Activated CD4-positive, alpha-beta T cell treated with anti-CD3 and anti-CD28 coated beads, Interleukin-2, amount 50 U/mL, for 48 hours (primary cell): ENCODE measurements around the gene MIPOL1.
"Not testable (repeated sequence)": the region's sequence is repeated elsewhere in the genome, so short reads cannot be mapped to it uniquely, and the experiment has no call there.

ENCODE experiments used
- DNase-seq, 2 experiments: peaks; one replicate each; pipeline ENCODE4 v3.0.0-alpha.2; 2020

MIPOL1 gene

DNA sequence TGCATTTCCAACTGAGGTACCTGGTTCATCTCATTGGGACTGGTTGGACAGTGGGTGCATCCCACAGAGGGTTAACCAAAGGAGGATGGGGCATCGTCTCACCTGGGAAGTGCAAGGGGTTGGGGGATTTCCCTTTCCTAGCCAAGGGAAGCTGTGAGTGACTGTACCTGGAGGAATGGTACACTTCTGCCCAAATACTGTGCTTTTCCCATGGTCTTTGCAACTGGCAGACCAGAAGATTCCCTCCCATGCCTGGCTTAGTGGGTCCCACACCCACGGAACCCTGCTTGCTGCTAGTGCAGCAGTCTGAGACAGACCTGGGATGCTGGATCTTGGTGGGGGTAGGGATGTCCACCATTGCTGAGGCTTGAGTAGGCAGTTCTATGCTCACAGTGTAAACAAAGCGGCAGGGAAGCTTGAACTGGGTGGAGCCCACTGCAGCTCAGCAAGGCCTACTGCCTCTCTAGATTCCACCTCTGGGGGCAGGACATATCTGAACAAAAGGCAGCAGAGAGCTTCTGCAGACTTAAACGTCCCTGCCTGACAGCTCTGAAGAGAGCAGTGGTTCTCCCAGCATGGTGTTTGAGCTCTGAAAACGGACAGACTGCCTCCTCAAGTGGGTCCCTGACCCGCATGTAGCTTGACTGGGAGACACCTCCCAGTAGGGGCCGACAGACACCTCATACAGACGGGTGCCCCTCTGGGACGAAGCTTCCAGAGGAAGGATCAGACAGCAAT is 9.7 kb upstream of the MIPOL1 start:
- not testable (repeated sequence) for DNase-seq

DNA sequence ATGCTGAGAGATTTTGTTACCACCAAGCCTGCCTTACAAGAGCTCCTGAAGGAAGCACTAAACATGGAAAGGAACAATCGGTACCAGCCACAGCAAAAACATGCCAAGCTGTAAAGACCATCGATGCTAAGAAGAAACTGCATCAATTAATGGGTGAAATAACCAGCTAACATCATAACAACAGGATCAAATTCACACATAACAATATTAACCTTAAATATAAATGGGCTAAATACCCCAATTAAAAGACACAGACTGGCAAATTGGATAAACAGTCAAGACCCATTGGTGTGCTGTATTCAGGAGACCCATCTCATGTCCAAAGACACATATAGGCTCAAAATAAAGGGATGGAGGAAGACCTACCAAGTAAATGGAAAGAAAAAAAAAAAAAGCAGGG is 8.0 kb upstream of the MIPOL1 start:
- DNase-seq: not testable (repeated sequence)

DNA sequence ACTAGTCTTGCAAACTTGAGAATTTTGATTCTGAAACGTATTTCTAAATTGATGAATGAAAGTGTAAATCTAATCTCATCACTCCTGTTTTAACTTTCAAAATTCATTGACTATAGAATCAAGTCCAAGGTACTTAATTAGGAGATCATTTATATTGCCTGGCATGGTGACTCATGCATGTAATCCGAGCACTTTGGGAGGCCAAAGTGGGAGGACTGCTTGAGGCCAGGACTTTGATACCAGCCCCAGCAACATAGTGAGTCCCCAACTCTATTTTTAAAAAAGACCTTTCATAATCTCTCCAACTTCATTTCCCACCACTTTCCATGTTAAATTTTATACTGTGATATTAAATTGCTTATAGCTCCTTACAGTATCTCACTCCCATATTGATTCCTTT is 3.0 kb upstream of the MIPOL1 start:
- DNase-seq: no peak

DNA sequence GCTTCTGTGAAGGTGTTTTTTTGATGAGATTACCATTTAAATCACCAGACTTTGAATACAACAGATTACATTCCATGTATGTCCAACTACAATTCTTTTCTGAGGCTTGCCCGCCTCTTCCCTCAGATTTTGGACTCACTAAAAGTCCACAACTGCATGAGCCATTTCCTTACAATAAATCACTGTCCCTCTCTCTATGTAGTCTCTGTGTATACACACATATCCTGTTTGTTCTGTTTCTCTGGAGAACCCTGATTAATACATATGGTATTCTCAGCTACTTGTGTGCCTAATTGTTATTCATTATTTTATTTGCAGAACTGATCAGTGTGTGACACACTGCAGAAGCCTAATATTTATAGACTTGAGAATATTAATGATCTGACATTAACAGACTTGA is 2.4 kb upstream of the MIPOL1 start:
- no peak for DNase-seq

DNA sequence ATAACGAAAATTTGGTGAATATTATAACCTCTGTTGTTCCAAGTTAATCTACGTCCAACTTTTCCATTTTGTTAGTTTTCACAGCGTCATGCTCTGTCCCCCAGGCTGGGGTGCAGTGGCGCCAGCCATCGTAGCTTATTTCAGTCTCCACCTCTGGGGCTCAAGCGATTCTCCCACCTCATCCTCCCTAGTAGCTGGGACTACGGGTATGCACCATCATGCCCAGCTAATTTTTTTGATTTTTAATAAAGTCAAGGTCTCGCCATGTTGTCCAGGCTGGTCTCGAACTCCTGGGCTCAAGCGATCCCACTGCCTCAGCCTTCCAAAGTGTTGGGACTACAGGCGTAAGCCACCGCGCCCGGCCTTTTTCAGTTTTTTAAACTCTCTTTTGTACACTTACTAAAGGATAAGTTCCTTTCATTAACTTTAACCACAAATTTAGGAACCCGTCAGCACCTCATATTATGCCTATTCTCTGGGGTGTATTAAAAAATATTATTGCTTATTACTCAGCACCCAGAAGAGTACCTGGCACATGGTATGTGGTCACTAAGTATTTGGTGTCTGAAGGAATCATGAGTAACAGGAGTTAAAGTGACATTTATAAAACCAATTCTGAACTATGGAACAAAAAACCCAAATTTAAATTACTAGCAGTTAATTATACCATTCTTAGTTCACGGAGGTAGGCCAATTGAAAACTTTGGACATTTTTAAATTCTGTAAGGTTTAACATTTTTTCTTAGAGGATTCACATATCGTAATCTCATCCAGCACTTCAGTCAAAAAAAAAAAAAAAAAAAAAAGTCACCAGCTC is 925 bp upstream of the MIPOL1 start:
- DNase-seq: no peak

DNA sequence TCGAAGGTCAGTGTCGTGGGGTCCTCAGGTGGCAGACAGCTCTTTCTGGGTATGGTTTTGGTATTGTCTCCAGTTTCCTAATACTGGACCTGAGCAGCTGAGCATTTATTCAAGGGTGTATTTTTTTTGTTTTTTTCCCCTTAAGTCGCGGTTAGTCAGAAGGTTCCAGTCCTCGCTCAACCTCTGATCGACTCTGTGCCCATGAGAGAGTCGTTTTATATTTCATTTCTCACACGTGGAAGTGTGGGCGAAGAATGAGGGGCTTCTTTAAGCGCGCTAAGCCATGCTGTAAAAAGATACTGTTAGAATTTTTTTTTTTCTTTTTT is 499 bp downstream of the MIPOL1 start:
- no peak for DNase-seq

DNA sequence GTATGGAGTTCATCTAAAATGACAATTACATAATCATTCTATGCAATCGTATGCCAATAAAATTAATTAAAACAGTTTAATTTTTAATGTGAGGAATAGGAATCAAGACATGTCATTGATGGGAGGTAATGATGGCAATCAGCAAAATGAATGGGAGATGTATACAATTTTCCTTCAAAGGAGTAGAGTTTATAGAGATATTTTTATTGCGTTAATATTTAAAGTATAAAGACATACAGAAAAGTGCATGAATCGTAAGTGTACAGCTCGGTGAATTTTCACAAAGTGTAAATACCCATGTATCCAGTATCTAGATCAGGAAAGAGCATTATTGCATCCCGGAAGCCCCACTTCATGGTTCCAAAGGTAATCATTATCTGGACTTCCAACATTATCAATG is 1.2 kb downstream of the MIPOL1 start:
- DNase-seq: no peak

DNA sequence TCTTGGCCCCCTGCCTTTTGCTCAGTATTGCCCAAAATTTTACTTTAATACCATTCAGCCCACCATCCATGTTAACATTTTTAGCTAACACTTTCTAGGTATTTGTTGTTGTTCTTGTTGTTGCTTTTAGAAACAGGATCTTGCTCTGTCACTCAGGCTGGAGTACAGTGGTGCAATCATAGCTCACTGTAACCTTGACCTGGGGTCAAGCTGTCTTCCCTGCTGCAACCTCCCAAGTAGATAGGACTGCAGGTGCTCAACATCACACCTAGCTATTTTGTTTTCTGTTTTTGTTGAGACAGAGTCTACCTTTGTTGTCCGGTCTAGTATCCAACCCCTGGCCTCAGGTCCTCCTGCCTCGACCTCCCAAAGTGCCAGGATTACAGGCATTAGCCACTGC is 4.0 kb downstream of the MIPOL1 start:
- DNase-seq: no peak

DNA sequence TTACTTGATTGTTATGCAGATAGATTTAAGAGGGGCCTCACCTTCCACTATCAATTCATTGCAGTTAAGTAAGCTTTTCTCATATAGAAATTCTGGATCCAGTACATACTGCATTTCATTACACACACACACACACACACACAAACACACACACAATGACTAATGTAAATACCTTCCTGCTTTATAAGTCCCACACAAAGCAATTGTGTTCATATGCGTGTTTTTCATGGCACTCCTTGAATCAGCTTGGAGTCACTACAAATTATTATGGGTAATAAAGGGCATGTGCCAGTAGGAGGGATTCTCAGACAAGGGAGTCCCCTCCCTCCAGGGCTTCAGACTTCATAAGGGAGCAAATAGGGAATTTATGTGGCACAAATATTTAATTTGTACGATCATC is 4.5 kb downstream of the MIPOL1 start:
- DNase-seq: no peak

DNA sequence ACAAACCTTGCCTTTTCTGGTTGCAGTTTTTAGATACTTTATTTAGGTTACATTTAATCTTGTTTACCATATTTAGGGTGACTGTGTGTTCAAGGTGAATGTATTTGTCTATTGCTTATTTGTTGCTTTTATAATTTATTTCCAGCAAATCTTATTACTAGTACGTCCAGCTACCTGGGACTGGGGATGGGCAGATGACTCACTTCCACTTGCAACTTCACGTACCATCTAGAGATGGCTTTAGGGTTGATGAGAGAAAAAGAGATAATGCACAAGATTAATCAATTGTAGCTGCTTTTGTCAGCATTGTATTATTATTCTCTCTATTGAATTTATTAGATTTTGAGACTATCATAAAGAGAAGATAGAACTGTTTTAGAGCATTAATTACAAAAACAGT is 5.1 kb downstream of the MIPOL1 start:
- DNase-seq: no peak

DNA sequence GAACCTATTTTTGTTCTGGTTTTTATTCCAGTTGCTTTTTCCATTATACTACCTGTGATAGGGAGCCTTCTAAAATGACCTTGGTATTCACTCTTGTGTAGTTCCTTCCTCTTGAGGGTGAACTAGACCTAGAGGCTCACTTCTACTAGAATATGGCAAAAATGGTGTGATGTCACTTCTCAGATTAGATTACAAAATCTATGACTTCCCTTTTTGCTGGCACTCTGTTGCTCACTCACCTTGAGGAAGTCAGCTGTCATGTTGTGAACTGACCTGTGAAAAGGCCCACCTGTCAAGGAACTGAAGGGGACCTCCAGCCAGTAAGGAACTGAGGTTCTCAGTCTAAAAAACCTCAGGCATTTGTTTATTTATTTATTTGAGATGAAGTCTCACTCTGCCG is 5.7 kb downstream of the MIPOL1 start:
- no peak for DNase-seq

DNA sequence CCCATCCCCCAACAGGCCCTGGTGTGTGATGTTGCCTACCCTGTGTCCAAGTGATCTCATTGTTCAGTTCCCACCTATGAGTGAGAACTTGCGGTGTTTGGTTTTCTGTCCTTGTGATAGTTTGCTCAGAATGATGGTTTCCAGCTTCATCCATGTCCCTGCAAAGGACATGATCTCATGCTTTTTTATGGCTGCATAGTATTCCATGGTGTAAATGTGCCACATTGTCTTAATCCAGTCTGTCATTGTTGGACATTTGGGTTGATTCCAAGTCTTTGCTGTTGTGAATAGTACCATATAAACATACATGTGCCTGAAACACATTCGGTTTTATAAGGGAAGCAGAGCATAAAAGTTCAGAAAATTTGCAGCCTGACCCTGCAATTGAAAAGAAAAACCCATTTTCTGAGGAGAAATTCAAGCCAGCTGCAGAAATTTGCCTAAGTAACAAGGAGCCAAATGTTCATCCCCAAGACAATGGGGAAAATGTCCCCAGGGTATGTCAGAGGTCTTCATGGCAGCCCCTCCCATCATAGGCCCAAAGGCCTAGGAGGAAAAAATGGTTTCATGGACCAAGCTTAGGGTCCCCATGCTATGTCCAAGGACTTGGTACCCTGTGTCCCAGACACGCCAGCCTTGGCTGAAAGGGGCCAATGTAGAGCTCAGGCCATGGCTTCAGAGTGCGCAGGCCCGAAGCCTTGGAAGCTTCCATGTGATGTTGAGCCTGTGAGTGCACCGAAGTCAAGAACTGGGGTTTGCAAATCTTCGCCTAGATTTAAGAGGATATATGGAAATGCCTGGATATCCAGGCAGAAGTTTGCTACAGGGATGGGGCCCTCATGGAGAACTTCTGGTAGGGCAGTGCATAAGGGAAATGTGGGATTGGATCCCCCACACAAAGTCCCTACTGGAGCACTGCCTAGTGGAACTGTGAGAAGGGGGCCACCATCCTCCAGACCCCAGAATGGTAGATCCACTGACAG is 8.2 kb downstream of the MIPOL1 start:
- not testable (repeated sequence) for DNase-seq

DNA sequence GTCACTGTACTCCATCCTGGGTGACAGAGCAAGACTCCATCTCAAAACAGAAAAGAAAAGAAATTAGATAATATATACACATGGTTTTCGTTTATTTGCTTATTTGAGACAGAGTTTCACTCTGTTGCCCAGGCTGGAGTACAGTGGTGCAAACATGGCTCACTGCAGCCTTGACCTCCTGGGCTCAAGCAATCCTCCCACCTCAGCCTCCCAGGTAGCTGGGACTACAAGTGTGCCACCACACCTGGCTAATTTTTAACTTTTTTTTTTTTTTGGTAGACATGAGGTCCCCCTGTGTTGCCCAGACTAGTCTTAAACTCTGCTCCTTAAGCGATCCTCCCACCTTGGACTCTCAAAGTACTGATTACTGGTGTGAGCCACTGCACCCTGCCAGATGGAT is 11.9 kb downstream of the MIPOL1 start:
- not testable (repeated sequence) for DNase-seq

DNA sequence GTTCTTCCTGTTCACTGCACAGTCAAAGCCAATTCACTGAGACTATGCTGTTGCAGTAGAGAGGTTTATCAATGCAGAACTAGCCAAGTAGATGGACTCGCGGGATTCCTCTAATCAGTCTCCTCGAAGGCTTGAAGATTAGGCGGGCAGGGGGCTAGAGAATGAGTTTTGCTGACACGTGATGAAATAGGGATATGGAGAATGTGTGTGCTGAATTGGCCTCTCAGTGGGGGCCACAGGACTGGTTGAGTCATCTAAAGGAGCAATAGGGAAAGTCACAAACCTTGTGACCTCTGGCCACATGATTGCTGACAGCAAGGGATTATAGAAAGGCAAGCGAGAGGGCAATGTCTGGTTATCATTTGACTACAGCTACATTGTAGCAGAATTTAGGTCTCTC is 12.7 kb downstream of the MIPOL1 start:
- DNase-seq: no peak

DNA sequence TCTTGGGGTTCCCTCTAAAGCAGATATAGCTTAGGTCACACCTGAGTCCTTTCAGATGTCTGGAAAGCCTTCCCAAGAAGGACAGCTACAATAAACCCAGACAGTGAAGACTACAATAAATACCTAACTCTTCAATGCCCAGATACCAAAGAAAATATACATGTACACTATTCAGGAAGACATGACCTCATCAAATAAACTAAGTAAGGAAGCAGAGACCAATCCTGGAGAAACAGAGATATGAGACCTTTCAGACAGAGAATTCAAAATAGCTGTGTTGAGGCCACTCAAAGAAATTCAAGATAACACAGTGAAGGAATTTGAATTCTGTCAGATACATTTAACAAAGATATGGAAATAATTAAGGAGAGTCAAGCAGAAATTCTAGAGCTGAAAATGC is 15.3 kb downstream of the MIPOL1 start:
- DNase-seq: no peak

DNA sequence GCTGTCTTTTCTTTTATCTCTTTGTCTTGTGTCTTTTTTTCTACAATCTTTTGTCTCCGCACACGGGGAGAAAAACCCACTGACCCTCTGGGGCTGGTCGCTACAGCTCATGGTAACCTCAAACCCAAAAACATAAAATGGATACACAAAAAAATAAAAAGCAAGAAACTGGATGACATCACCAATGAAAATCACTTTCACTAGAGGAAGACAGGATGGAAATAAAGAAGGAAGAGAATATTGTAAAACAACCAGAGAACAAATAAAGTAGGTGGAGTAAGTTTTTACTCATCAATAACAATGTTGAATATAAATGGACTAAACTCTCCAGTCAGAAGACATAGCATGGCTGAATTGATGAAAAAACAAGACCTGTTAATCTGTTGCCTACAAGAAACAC is 17.6 kb downstream of the MIPOL1 start:
- no peak for DNase-seq

DNA sequence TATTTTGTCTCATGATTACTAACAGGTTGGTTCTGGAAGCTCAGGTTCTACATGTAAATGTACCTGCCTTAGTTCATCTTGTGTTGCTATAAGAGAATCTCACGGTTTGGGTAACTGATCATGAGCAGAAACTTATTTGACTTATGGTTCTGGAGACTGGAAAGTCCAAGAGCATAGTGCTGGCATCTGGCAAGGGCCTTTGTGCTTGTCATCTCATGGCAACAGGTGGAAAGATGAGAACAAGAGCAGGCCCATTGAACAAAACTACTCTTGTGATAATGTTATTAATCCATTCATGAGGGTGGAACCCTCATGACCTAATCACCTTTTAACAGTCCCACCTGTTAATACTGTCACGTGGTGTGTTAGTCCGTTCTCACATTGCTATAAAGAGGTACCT is 23.3 kb downstream of the MIPOL1 start:
- no peak for DNase-seq

DNA sequence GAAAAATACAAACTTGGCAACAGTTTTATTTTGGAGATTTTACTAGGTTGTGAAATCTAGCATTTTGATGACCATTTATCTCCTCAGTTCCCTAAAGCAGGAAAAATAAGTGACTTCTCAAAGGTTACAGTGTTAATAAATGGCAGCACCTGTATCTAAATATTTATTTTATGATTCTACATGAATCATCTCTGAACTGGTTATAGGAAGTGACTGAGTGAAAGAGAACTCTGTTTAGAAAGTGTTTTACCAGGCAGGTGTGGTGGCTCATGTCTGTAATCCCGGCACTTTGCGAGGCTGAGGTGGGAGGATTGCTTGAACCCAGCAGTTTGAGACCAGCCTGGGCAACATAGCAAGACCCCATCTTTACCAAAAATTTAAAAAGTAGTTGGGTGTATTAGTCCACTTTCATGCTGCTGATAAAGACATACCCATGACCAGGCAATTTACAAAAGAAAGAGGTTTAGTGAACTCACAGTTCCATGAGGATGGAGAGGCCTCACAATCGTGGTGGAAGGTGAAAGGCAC is 26.3 kb downstream of the MIPOL1 start:
- DNase-seq: no peak

DNA sequence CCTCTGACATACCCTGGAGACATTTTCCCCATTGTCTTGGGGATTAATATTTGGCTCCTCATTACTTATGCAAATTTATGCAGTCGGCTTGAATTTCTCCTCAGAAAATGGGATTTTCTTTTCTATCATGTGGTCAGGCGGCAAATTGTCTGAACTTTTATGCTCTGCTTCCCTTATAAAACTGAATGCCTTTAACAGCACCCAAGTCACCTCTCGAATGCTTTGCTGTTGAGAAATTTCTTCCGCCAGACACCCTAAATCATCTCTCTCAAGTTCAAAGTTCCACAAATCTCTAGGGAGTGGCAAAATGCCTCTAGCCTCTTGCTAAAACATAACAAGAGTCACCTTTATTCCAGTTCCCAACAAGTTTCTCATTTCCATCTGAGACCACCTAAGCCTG is 27.9 kb downstream of the MIPOL1 start:
- DNase-seq: not testable (repeated sequence)

DNA sequence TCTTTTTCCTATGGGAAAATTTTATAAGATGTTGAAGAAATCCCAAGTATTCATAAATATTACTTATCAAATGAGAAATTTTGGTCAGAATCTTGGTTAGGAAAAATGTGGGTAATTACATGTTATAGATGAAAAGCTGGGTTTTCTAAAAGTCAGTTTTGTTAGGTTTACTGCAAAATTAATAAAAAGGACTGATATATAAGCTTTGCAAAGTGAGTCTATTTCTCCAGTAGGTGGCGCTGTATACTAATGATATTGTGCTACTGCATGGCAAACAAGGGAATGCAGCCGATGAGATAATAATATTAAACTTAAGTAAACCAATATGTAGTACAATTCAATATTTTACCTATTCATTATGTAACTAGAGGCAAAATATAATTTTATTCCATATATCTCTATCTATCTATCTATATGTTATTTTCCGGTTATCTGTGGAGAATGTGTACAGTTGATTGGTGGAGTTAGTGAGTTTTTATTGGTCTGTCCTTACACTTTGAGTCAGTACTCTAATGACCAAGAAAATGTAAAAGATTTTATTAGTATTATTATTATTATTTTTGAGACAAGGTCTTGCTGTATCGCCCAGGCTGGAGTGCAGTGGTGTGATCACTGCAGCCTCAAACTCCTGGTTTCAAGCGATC is 32.9 kb downstream of the MIPOL1 start:
- no peak for DNase-seq

DNA sequence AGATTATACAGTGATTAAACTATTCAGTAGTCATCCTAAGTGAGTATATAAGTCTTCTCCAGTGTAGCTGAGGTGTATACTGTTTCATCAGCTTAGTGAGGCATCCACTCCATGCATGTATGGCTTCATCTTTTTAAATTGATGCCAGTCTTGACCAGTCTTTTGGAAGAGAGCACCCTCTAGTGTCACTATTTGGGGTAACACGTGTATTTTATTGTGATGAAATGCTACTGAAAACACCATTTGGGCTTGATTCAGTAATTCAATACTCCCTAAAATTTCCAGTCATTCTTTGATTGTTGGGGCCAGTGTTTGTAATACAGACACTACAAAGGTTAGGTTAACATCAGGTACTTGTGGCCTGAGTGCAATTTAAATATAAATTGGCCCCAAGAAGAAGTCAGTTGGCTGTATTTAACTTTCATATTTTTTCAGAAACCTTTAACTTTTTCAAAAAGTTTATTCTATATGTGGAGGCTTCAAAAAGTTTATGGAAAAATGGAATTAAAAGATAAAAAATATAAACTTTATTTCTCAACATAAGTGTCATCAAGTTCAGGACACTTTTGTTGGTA is 35.3 kb downstream of the MIPOL1 start:
- no peak for DNase-seq

DNA sequence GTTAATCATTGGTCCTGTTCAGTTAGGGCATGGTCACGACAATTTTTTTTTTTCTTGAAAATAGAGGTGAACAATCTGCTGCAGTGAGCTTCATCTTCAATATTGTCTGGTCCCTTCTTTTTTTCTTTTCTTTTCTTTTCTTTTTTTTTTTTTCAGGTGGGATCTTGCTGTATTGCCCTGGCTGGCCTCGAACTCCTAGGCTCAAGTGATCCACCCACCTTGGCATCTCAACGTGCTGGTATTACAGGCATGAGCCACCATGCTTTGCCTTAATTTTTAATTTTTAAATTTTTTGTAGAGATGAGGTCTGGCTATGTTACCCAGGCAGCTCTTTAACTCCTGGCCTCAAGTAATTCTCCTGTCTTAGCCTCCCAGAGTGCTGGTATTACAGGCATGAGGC is 36.5 kb downstream of the MIPOL1 start:
- DNase-seq: no peak
